ENCODE data around the gene RIPK4. TPM values are rescaled to one million over a fixed set of nuclear protein-coding genes. Genes with fewer than 3 reads are reported as not detected.

The RIPK4 gene
- 0.54 and 1.0 TPM in 2 replicates for total RNA-seq (2014; rRNA removed; shearing (Covaris generic))
- polyA plus RNA-seq (2016; fragmentation: Nextera tagmentation; extraction: Ambion mirVana): 0.43 and 0.46 TPM in 2 replicates

DNA sequence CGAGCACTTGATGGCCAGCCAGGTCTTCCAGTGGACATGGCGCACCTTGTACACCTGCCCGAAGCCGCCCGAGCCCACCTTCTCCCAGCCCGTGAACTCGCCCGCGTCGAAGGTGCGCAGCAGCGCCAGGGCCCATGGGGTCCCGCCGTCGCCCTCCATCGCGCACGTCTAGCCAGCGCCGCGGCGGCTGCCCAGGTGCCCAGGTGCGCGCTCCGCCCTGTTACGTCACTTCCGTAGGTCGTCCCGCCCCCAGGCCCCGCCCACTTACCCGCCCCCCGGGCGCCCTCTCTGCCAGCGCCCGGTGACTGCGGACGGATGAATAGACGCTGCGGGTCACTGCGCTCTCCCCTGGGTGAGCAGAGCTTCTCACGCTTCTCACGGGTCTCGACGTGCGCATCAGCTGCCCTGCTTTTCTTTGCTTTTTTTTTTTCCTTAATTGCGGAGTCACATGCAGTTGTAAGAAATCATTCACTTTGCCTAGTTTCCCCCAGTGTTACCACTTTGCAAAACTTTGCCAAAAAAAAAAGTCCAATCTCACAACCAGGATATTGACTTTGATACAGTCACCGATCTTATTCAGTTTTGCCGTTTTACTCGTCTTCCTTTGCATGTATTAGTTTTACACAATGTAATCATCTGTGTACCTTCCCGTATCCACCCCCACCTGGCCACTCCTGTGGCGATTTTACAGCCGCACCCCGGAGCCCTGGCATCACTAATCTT is at the start of gene RIPK4:
Gene RIPK4 (minus strand): TSS at position 170 of the 723 bp plus-strand sequence. CDS start 11 bp downstream, at position 159.
- no peaks in the 10 kb centered on the region for H3K9me2 ChIP-seq (ENCODE audit: insufficient read depth)
- TF ChIP-seq EZH2phosphoT487 (IDR thresholded peaks at IDR 0.05; ENCODE audit: insufficient read depth, low read depth): no peak
- TF ChIP-seq EZH2 (IDR thresholded peaks at IDR 0.05; ENCODE audit: insufficient read depth, poor library complexity, severe bottlenecking): no peak
- no peaks in the 10 kb centered on the region for H3K79me2 ChIP-seq (ENCODE audit: insufficient read depth)
- peaks cover 17% of the 10 kb centered on the region for H3K4me1 ChIP-seq (ENCODE audit: insufficient read depth)
- H3K36me3 ChIP-seq (ENCODE audit: low read depth): no peaks in the 10 kb centered on the region
- no peaks in the 10 kb centered on the region for H4K20me1 ChIP-seq (ENCODE audit: insufficient read depth)
- H3K9me3 ChIP-seq (ENCODE audit: low read depth): no peaks in the 10 kb centered on the region
- H3K27me3 ChIP-seq (replicated peaks; ENCODE audit: insufficient read depth): peaks cover 10% of the 10 kb centered on the region; the same call in 1 of the 2 replicates
- 7 to 8% methylated on average over 33 to 36 of the region's 53 CpGs for WGBS, 2 experiments (ENCODE audit: low coverage in 1 of 2, low lambda C conversion rate in 2 of 2, missing lambda C conversion rate in 2 of 2)
- peak within 1 kb of the TSS; percentile 62 for H3K27ac ChIP-seq
- H3K4me3 ChIP-seq: peak within 1 kb of the TSS; percentile 64
- peak within 1 kb of the TSS; percentile 81 for H3K4me2 ChIP-seq (ENCODE audit: unreplicated experiment)
- H3F3A ChIP-seq (ENCODE audit: insufficient read depth): peaks cover 8% of the 10 kb centered on the region
- in situ Hi-C loops (cut with MboI): no loop called here
- peak within 1 kb of the TSS; percentile 77 for H3K9ac ChIP-seq
- peak; percentile 80 for DNase-seq
- peak within 1 kb of the TSS; percentile 65 for H2AFZ ChIP-seq

DNA sequence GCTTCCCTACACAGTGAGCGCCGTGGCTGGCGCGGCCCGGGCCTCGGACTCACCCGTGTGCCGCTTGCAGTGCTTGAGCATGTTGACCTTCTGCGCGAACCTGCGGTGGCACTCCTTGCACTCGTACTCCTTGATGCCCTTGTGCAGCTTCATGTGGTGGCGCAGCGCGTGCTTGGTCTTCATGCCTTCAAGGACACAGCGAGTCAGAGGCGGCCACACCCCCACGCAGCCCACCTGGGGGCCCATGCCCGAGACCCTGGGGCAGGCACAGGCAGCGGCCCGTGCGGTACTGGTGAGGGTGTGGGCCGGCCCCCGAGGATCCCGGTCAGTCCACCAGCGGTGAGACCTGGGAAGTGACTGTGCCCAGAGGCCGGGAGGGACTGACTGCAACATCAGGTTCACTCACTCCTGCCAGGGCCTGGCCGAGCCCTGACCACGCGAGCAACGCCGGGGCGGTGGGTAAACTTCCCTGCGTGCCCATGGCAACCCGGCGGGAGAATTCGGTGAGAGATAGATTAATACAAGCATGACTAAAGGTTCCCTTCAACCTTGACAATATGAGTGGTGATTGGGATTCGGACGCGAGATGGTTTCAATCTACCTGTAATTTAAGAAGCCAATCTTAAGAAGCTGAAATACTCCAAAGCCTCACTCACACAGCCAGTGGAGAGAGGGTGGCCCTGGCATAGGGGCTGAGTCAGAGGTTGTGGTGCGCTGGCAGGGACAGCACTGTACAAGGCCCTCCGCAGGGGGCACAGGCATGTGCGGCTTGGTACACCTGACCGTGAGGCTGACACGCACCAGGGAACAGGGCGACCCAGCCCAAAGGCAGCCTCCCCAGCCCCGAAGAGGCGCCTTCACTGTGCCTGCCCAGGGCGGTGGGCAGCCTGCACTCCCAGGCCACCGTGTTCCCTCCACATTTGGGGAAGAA is 49.1 kb upstream of the RIPK4 start:
- Histone ChIP-seq H3K9ac (no peak overlapping the region), H2AFZ (no peak overlapping the region), H3F3A (ENCODE audit: insufficient read depth) (peaks cover 12% of the 10 kb centered on the region; the same call in 1 of the 2 replicates), H3K36me3 (ENCODE audit: low read depth) (no peaks in the 10 kb centered on the region), H3K27ac (no peak overlapping the region), H3K9me2 (ENCODE audit: insufficient read depth) (no peaks in the 10 kb centered on the region), H4K20me1 (ENCODE audit: insufficient read depth) (no peaks in the 10 kb centered on the region), H3K27me3 (replicated peaks; ENCODE audit: insufficient read depth) (no peaks in the 10 kb centered on the region), H3K4me3 (no peak overlapping the region), H3K79me2 (ENCODE audit: insufficient read depth) (no peaks in the 10 kb centered on the region), H3K4me1 (ENCODE audit: insufficient read depth) (peaks cover 5% of the 10 kb centered on the region), H3K4me2 (ENCODE audit: unreplicated experiment) (no peak overlapping the region), H3K9me3 (ENCODE audit: low read depth) (no peaks in the 10 kb centered on the region)
- DNase-seq: no peak
- TF ChIP-seq EZH2phosphoT487 (IDR thresholded peaks at IDR 0.05; ENCODE audit: insufficient read depth, low read depth) (no peak), EZH2 (IDR thresholded peaks at IDR 0.05; ENCODE audit: insufficient read depth, poor library complexity, severe bottlenecking) (no peak)
- 90 to 93% methylated on average over 49 to 50 of the region's 50 CpGs for WGBS, 2 experiments (ENCODE audit: low coverage in 1 of 2, low lambda C conversion rate in 2 of 2, missing lambda C conversion rate in 2 of 2)
- in situ Hi-C loops (cut with MboI): loop anchor here (25.0 kb wide), 1 partner anchor 529 kb away; no protein-coding TSS in a partner anchor

DNA sequence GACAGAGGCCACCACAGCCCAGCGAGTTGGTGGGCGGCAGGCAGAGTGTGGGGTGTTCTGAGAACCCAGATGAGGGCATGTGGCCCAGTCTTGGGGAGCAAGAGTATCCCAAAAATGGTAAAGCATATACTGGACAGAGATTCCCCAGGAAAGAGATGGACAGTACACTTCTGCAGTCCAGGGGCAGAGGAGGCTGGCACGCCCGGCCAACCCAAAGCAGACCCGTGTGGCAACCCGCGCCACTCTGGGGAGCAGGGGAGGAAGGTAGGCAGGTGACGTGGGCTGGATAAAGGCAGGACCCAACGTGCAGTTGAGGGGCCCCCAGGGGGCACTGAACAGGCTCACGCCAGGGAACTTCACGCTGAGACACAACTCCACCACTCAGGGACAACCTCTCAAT is 46.4 kb upstream of the RIPK4 start:
- no peaks in the 10 kb centered on the region for H3K9me2 ChIP-seq (ENCODE audit: insufficient read depth)
- in situ Hi-C loops (cut with MboI): loop anchor here (25.0 kb wide), 1 partner anchor 526 kb away; no protein-coding TSS in a partner anchor
- H3K79me2 ChIP-seq (ENCODE audit: insufficient read depth): no peaks in the 10 kb centered on the region
- no peak for DNase-seq
- WGBS, 2 experiments (ENCODE audit: low coverage in 1 of 2, low lambda C conversion rate in 2 of 2, missing lambda C conversion rate in 2 of 2): 85 to 87% methylated on average over 11 of the region's 11 CpGs
- H3K9me3 ChIP-seq (ENCODE audit: low read depth): no peaks in the 10 kb centered on the region
- H3K4me3 ChIP-seq: no peak overlapping the region
- H2AFZ ChIP-seq: no peak overlapping the region
- peaks cover 5% of the 10 kb centered on the region for H3K4me1 ChIP-seq (ENCODE audit: insufficient read depth)
- no peak for TF ChIP-seq EZH2 (IDR thresholded peaks at IDR 0.05; ENCODE audit: insufficient read depth, poor library complexity, severe bottlenecking)
- no peak for TF ChIP-seq EZH2phosphoT487 (IDR thresholded peaks at IDR 0.05; ENCODE audit: insufficient read depth, low read depth)
- no peaks in the 10 kb centered on the region for H4K20me1 ChIP-seq (ENCODE audit: insufficient read depth)
- H3K9ac ChIP-seq: no peak overlapping the region
- no peaks in the 10 kb centered on the region for H3K27me3 ChIP-seq (replicated peaks; ENCODE audit: insufficient read depth)
- no peaks in the 10 kb centered on the region for H3K36me3 ChIP-seq (ENCODE audit: low read depth)
- peaks cover 12% of the 10 kb centered on the region; the same call in 1 of the 2 replicates for H3F3A ChIP-seq (ENCODE audit: insufficient read depth)
- H3K4me2 ChIP-seq (ENCODE audit: unreplicated experiment): no peak overlapping the region
- no peak overlapping the region for H3K27ac ChIP-seq

DNA sequence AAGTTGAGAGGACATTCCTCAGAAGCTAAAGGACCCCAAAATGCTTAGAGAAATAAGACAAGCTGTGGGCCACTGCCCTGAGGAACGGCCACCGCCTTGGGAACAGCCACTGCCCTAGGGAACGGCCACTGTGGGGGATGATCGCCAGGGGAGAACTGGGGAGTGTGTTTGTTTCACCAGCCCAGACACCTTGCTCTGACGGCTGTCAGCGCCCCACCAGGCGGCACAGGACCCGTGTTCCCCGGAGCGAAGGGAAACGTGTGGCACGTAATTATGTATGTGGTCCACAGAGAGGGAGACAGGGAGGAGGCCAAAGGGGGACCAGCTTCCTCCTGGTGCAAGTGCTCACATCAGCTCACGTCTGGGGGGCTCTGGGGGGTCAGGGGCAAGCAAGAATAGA is 45.8 kb upstream of the RIPK4 start:
- Histone ChIP-seq H3K9ac (no peak overlapping the region), H3K27ac (no peak overlapping the region)
- in situ Hi-C loops (cut with MboI): loop anchor here (25.0 kb wide), 1 partner anchor 525 kb away; no protein-coding TSS in a partner anchor

More for the DNA sequence above, 45.8 kb upstream of the RIPK4 start:
- Histone ChIP-seq H3K4me1 (ENCODE audit: insufficient read depth) (peaks cover 5% of the 10 kb centered on the region), H3K27me3 (replicated peaks; ENCODE audit: insufficient read depth) (no peaks in the 10 kb centered on the region), H4K20me1 (ENCODE audit: insufficient read depth) (no peaks in the 10 kb centered on the region), H3K4me3 (no peak overlapping the region), H3K36me3 (ENCODE audit: low read depth) (no peaks in the 10 kb centered on the region), H3K4me2 (ENCODE audit: unreplicated experiment) (no peak overlapping the region), H2AFZ (no peak overlapping the region), H3F3A (ENCODE audit: insufficient read depth) (peaks cover 9% of the 10 kb centered on the region; the same call in 1 of the 2 replicates), H3K79me2 (ENCODE audit: insufficient read depth) (no peaks in the 10 kb centered on the region), H3K9me3 (ENCODE audit: low read depth) (no peaks in the 10 kb centered on the region), H3K9me2 (ENCODE audit: insufficient read depth) (no peaks in the 10 kb centered on the region)
- DNase-seq: no peak
- 95% methylated on average over 13 of the region's 13 CpGs for WGBS, 2 experiments (ENCODE audit: low coverage in 1 of 2, low lambda C conversion rate in 2 of 2, missing lambda C conversion rate in 2 of 2)
- no peak for TF ChIP-seq EZH2phosphoT487 (IDR thresholded peaks at IDR 0.05; ENCODE audit: insufficient read depth, low read depth)
- no peak for TF ChIP-seq EZH2 (IDR thresholded peaks at IDR 0.05; ENCODE audit: insufficient read depth, poor library complexity, severe bottlenecking)
